ENCODE results near the gene ARSJ.
"Not testable (repeated sequence)": the region's sequence is repeated elsewhere in the genome, so short reads cannot be mapped to it uniquely, and the experiment has no call there.

ARSJ gene

DNA sequence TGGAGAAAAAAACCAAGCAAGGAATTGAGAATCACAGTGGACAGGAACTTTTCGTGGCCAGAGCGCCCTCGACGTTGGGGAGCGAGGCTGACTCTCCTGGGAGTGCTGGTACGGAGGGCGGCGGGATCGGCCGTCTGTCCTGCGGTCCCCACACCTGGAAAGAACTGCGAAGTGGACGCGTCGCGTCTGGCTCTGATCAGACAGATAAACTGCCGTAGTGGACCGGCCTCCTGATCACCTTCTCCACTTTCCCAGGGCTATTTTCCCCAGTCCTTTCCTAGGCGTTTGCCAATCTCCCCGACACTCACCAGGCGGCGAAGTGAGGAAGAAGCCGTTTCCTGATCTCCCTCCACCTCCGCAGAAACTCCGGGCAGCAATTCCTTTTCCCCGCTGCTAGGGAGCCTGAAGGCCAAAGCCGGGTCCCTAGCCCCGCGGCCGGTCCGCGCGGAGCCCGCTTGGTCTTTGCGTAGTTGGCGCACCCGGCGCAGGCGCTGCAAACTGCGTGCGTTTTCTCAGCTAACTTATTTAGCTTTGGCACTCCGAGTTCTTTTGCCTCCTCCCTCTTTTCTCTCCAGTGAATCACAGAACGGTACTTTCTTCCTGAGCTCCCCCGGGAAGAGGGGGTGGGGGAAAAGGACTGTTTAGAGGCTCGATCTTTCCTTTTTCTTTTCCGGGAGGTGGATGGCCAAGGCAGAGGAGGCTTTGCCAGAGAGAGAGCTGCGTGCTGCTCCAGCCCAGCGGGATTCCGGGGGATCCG, at the start of gene ARSJ:
TSS of gene ARSJ (minus strand) at position 500 of the 757 bp plus-strand sequence. CDS start 813 bp downstream, outside the sequence.
- DNase-seq: peak in 1 of 2 donors; percentile 34

DNA sequence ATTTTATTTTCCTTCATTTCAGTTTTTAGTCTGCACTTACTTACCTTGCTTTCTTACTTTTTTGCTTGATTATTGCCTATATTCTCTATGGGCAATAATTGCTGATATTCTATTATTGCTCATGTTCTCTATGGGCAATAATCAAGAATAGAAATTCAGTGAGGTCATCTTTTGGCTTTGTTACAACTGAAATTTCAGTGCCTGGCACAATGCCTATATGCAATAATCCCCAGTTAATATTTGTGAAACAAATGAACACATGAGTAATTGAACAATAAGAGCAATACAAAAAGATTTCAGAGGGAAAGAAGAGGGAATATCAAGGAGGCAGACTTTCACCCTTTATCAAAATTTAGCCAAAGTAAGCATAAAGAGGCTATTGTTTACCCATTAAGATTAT, 48.6 kb upstream of the ARSJ start:
- DNase-seq: no peak

DNA sequence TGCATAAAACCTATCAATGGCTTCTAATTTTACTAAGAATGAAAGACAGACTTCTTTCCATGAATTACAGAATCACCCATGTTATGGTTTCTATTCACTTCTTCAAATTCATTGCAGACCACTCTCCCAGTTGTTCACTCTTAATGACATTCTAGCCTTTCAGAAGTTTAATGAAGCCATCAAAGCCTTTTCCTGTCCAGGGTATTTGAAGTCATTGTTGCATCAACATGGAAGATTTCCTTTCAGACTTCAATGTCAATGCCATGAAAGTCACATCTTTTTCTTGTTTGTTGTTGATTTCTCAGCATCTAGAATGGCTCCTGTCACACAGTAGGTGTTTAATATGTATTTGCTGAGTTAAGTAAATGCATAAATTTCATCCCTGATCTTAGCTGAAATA, 48.1 kb upstream of the ARSJ start:
- no peak for DNase-seq

DNA sequence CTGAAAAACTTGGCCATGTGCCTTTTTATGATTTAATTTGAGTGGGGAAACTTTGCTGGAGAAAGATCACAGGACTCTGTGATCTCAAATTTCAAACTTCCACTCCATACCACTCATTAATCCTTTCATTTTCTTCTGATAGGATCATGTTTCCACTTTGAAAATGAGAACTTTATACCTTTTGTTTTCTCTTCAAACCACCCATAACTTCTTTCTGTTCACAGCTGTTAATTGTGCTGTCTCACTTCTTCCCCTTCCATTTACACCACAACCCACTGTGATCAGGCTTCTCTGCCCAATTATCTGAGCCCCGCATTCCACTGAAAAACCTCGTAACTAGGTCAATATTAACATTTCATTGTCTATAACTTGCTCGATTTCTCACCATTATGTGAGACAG, 47.0 kb upstream of the ARSJ start:
- DNase-seq: no peak

DNA sequence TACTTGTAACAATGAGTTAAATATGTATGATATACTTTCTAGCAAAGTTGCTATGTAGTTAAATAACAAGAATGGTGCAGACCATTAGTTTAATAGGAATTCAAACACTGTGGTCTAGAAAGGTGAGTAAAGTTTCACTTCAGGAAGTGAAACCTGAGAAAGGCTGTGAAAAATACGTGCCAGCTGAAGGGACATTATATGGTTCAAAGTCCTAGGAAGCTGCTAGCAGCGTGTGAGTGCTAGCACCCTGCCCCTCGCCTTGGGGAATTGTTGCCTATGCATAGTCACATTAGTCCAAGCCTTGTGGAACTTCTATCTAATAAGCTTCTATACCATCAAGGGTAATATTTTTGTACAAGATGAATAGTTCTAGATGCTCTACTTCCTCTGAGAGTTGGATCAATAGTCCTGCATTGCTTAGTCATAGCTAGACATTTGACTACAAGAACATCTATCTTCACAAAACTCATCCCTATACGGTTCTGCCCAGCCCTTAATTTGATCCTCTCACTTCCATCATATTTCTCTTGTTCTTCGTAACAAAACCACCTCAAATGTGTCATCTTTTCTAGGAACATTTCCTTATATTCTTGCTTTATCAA, 45.8 kb upstream of the ARSJ start:
- no peak for DNase-seq

DNA sequence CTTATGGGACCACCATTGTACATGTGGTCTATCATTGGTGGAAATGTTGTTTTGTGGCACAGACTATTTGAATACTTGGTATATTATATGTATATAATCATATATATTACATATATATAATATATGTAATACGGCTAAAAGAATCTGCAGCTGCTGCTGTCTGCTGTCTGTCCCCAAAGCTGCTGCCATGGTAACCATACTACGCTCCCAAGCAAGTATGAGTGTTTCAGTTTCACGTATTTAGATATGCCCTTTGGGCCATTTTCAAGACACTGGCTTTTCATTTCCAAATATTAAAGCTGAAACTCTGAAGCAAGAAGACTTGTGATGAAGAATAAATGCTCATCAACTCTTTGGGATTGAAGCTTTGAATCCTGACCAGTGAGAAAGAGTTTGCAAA, 42.0 kb upstream of the ARSJ start:
- DNase-seq: no peak

DNA sequence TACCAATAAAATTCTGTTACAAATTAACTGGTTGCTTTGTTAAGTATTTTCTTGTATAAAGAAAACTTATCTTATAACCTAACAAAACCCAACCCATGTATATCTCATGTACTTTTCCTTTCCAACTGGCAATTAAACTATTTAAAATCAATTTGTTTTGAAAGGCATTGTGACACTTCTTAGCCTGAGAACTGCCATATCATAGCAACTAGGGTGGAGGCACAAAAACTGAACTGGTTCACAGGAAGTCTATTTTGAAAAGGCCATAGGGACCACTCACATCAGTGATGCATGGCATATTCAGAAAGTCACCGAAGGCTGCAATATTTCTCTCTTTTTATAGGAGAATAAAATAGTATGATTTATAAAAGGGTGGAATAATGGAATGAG, 40.5 kb upstream of the ARSJ start:
- no peak for DNase-seq

DNA sequence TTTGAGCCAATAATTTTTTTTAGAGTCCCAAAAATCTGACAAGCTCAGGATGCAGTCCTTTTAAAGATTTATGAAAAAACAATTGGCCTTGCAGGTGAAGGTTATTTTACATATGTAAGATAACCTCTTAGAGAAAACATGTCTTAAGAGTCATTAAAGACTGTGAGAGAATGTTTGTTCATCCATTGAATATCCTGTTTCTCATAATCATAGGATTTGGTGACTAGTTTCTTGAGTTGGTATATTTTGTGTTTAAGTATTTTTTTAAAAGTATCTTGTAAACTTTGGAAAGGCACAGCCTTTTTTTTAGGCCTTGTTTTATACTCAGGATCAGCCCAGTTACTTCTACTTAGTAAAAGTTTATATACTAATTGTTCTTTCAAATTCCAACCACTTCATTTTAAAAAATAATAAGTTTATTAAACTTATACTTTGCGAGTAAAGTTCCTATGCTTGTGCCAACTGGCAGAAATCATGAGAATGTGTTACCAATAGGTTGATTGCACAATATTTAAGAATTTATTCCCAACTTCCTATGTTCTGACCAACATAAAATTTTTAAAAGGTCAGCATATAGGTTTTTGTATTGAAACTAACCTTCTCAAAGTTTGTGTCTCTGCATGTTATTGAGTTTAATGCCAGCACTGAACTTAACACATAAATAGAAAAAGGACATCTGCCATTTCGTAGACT, 40.0 kb upstream of the ARSJ start:
- DNase-seq: no peak

DNA sequence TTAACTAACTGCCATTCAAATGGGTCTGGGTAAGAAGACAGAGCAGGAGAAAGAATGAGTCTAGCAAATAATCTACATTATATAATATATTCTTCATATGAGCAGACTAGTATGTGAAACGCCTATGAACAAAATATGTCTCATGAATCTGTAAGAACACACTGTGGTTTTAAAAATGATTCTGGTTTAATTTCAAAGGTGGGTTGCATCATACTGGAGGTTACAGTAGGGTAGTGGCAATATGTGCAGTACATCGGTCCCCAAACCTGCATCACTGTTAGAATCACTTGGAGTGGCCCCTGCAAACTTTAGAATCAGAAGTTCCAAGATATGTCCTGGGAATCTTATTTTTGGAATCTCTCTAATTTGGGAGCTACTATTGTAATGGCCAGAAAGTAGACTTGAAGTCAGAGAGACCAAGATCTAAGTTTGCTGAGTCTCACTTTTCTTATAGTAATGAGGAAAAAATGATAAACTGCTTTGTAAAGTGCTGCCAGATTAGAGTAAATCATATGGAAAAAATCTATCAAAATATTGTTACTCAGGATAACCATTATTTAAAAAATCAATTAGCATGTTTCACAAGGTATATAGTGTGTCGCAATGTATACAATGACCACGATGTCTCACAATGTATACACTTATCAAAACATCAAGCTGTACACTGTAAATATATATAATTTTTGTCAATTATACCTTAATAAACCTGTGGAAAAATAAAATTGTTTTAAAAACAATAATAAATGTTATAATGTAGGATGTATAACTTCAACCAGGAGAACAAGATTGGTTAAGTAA, 37.9 kb upstream of the ARSJ start:
- no peak for DNase-seq

DNA sequence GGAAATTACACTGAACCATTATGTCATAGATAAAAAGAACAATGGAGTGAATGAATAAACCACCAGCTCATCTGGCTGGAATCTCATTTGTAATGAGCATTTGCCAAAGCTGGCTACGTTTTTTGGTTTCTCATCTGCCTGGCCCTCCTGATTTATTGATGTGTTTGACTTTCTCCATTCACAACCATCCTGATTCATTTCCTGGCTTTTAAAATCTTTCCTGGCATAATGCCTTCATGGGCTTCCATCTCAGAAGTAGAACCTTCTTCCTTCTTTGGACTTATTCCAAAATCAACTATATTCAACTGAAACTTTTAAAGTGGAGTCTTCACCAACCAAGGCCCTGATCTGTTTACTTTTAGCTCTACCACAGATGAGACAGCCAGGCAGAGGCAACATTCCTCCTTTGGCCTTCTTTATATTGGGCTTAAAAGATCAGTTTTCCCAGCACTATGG, 36.0 kb upstream of the ARSJ start:
- DNase-seq: no peak

DNA sequence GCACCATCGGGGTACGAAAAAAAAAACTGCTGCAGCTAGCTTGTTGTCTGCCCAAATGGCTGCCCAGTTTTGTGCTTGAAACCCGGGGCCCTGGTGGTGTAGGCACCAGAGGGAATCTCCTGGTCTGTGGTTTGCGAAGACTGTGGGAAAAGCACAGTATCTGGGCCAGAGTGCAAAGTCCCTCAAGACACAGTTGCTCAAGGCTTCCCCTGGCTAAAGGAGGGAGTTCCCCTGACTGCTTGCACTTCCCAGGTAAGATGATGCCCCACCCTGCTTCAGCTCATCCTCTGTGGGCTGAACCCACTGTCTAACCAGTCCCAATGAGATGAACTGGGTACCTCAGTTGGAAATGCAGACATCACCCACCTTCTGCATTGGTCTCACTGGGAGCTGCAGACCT, 33.8 kb upstream of the ARSJ start:
- DNase-seq: not testable (repeated sequence)

DNA sequence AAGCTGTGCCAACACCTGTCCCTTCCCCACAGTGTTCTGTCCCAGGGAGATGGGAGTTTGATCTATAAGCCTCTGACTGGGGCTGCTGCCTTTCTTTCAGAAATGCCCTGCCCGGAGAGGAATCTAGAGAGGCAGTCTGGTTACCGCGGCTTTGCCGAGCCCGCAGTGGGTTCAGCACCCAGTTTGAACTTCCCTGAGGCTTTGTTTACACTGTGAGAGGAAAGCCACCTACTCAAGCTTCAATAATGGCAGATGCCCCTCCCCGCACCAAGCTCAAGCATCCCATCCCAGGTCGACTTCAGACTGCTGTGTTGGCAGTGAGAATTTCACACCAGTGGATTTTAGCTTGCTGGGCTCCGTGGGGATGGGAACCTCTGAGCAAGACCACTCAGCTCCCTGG, 33.3 kb upstream of the ARSJ start:
- no peak for DNase-seq

DNA sequence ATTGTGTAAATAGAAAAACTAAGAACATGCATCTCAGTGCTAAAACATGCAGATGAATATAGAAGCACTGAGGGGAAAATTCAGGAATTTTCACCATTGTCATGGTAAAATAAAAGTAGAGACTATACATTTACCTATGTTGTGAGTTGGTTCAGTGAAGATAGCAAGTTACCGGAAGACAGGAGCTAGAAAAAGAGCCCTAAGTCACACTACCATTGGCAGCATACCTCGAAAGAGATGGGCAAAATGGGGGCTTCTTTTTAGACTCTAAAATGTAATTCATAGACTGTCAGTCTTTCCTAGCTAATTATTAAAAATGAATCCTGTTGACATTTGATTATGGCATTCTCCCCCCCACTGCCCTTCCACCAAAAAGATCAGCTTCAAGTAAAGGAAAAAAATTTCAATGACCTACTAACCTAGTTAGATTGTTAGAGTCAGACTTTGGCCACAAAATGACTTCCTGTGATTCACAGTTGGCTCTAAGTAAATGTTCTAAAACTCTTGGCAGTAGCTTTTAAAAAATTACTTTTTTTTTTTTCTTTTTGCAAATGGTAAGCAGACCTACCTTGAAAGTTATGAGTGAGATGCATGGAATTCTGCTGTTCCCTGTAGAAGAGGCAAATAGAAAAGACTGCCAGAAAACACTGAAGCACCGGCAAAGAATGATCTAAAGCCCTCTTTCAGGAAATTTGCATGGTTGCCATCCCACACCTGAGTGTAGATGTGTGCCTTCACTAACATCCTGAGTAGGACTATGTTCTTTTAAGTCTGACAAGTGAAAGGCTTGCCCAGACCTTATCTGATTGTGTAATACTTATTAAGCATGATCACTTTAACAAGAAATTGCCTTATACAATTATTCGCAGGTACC, 26.4 kb upstream of the ARSJ start:
- no peak for DNase-seq

DNA sequence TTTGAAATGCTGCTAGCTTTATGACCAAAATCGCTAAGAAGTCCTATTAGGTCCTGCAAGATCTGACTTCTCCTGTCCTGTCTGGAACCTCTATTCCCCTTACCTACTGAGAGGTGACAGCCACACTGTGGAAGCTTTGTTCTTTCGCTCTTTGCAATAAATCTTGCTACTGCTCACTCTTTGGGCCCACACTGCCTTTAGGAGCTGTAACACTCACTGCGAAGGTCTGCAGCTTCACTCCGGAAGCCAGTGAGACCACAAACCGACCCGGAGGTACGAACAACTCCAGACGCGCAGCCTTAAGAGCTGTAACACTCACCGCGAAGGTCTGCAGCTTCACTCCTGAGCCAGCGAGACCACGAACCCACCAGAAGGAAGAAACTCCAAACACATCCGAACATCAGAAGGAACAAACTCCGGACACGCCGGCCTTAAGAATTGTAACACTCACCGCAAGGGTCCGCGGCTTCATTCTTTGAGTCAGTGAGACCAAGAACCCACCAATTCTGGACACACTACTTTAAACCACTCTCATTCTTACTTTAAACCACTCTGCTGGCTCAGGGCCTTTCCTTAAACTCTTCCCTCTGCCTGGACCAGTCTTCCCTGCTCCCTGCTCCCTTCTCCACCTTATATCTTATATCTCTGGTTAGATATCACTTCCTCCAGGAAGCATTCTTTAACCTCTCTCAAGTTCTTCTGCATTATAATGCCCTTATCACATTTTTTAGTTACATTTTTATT, 25.2 kb upstream of the ARSJ start:
- not testable (repeated sequence) for DNase-seq

DNA sequence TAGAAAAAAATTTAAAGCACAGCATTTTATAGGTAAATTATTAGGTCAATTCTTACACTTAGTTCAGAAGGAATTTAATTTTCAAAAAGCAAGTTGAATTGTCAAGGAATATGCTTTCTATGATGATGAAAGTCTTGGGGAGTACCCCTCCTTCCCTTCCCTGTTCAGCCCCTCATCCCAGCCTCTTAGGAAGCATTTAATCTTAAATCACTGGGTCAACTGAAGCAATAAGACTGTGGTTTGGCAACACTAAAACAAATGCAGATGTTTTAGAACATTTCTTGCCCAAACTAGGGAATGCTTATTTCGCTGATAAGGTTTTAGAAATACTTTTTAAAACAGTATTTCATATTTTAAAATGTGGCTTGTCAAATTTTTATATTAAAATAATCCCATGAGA, 19.1 kb upstream of the ARSJ start:
- DNase-seq: no peak

DNA sequence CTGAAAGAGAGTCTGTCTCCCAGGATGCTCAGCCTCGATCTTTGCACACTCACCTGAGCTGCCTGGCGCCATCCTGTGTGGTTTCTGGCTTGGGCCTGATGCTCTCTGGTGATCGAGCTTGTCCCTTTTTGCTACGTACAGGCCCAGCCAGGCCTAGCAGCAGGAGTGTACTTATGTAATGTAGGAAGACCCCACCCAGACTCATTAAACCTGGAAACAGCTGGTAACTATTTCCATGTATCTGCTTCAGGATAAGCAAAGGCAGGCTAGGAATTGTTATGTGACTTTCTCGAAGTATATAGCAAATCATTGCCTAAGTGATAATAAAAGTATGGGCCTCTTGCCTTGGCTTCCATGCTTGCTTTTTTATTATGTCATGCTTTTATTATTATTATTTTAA, 18.6 kb upstream of the ARSJ start:
- DNase-seq: no peak

DNA sequence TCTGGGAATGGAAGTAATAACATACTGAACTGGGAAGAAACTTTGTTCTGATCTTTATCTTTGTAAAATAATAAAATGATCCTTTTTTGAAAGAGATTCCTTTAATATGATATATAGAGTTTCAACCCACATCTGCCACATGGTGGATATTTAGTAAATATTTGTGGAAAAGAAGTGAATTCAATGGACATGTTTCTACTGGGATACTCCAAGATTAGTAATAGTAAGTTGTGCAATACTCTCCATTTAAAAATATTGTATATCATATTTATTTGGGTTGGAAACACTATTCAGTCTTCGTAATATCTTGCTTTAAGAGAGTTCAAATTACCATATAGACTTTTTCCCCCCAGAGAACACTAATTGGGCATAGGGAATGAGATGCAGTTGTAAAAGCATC, 17.8 kb upstream of the ARSJ start:
- DNase-seq: no peak

DNA sequence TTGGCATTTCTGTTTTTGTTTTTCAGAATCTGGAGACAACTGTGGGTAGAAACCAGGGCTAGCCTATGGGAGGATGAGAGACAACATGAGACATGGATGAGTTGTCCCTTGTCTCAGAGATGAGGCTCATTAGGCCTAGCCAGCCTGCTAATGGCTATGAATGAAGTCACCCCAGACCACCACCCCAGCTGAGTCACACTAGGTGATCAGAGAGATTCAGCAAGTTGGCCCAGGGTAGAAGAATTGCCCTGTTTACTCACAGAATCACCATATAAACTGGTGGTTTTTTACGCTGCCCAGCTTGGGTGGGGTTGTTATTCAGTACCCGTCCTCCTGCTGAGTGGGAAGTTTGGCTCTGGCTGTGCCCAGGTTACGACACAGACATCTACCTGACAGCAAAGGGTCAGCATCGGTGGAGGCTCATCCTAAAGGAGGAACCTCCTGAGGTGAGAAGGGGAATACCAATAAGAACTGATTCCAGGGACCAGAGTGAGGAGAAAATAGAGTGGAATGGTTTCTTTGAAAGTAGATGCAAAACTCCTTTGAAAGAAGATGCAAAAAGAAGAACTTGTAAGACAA, 17.2 kb upstream of the ARSJ start:
- DNase-seq: no peak

DNA sequence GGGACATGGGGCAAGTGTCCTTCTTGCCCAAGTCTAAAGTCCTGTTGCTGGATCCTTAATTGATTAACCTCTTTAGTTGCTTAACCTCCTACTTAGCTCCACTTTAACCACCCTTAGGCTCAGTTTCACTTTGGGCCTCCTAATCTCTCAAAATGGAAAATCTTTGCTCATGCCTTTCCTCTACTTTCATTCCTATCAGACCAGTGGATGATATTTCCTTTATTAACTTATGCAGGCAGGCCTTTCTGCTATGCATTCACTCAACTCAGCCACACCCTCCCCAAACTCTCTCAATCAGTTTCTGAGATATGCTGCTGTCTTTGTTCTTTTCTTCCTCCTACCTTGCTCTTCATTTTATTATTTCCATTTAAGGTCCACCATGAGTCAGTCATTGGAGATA, 14.4 kb upstream of the ARSJ start:
- DNase-seq: no peak

DNA sequence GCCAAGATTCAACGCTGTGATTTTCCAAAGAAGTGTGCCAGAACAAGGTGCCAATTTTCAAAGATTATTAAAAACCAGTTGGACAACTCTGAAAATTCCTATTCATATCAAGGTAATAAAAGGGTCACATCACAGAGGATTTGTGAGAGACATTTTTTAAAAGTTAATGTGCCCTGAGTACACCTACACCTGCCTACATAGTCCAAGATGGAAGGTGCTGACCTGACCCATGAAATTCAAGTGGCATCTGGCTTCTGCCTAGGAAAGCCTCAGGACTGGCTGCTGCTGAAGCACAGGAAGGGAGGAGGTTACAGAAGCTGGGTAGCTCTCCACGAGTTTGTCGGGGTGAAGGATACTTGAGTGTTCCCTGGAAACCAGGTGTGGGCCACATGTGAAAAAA, 11.4 kb upstream of the ARSJ start:
- no peak for DNase-seq

DNA sequence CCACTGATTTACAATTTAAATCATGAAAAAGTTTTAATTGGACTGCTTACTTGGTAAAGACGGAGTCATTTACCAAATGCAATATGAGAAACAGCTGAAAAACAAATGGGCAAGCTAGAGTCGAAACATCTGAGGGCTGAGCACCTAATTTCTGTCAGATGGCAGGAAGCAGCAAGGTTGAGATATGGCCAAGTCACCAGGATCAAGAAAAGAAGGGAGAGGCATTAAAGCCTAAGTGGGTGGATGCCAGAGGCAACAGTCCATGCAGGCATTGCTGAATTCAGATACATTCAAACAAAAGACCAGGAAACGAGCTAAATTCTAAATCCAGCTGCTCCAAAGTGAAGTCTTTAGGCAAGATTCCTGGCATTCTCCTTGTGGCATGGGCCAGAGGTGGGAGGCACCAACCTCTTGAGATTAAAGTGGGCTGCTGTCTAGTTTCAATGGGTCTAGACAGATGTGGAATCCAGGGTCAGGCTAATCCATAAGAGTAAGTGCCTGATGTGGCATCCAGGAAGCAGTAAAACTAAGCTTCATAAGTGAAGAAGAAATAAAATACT, 8.0 kb upstream of the ARSJ start:
- no peak for DNase-seq

Data from hippocampal formation (tissue), 2 donors.